K562 (cell line): ENCODE data around the gene RPS2. TPM values are rescaled to one million over a fixed set of nuclear protein-coding genes. Genes with fewer than 3 reads are reported as not detected.

Source experiments
- BMI1 ChIP-seq: fragments of 150-350 bp; IDR thresholded peaks from 2 replicates; pipeline ENCODE4 v1.6.1; 2014; ENCODE audit warnings: low read length
- BRF1 ChIP-seq: IDR thresholded peaks from 3 replicates; pipeline ENCODE4 v1.6.1; 2011; ENCODE audit warnings: borderline replicate concordance, mild to moderate bottlenecking; ENCODE audit not compliant: insufficient read length; ENCODE audit errors: extremely low read depth
- CCAR2 ChIP-seq: fragments of 200-400 bp; formaldehyde crosslinking; IDR thresholded peaks from 2 replicates; pipeline ENCODE4 v1.6.1; 2017; ENCODE audit warnings: mild to moderate bottlenecking, low read depth, low read length
- CREM ChIP-seq: IDR thresholded peaks from 2 replicates; pipeline ENCODE4 v1.6.1; 2014; ENCODE audit warnings: antibody characterized with exemption, low read depth
- E2F3 ChIP-seq: fragments of 250-450 bp; sonication (Bioruptor Pico); IDR thresholded peaks from 2 replicates; pipeline ENCODE4 v1.4.0; 2020; ENCODE audit warnings: mild to moderate bottlenecking
- FOXA3 ChIP-seq, 2 experiments: fragments of 450-650 bp in 1 of 2; sonication (generic) in 1 of 2; formaldehyde crosslinking; IDR thresholded peaks in 1 of 2; conservative IDR thresholded peaks in 1 of 2; 2 replicates each; pipeline versions ENCODE4 v1.4.0 to v1.8.0; 2020 to 2022; ENCODE audit warnings: mild to moderate bottlenecking in 2 of 2, missing genetic modification reagents in 1 of 2
- GABPB2 ChIP-seq: fragments of 250-450 bp; sonication (Bioruptor Pico); conservative IDR thresholded peaks from 2 replicates; pipeline ENCODE4 v1.5.1; 2021; ENCODE audit warnings: mild to moderate bottlenecking
- HDAC3 ChIP-seq: fragments of 450-650 bp; IDR thresholded peaks from 2 replicates; pipeline ENCODE4 v1.6.1; 2018; ENCODE audit warnings: borderline replicate concordance, mild to moderate bottlenecking, moderate library complexity; ENCODE audit not compliant: partially characterized antibody
- HDAC6 ChIP-seq: IDR thresholded peaks from 2 replicates; pipeline ENCODE4 v1.6.1; 2012; ENCODE audit warnings: low read depth, mild to moderate bottlenecking, control low read depth, inconsistent platforms, low read length, moderate library complexity
- MEF2D ChIP-seq: conservative IDR thresholded peaks from 2 replicates; pipeline ENCODE4 v1.6.1; 2016; ENCODE audit warnings: low read depth, missing genetic modification characterization, missing compliant biosample characterization
- NCOA1 ChIP-seq: fragments of 450-650 bp; IDR thresholded peaks from 2 replicates; pipeline ENCODE4 v1.6.1; 2016; ENCODE audit warnings: low read depth
- POLR2H ChIP-seq: IDR thresholded peaks from 2 replicates; pipeline ENCODE4 v1.6.1; 2016; ENCODE audit warnings: missing genetic modification characterization, low read depth, mild to moderate bottlenecking, control low read depth, missing compliant biosample characterization, moderate library complexity
- RBM25 ChIP-seq: fragments of 200-400 bp; formaldehyde crosslinking; IDR thresholded peaks from 2 replicates; pipeline ENCODE4 v1.6.1; 2018; ENCODE audit warnings: low read length, low read depth, moderate library complexity; ENCODE audit not compliant: severe bottlenecking
- TAF7 ChIP-seq: fragments of 450-650 bp; IDR thresholded peaks from 2 replicates; pipeline ENCODE4 v1.6.1; 2016; ENCODE audit warnings: missing genetic modification characterization, missing compliant biosample characterization
- TRIM28 ChIP-seq: fragments of 450-650 bp; IDR thresholded peaks from 2 replicates; pipeline ENCODE4 v1.6.1; 2017
- ZBTB7A ChIP-seq: IDR thresholded peaks from 2 replicates; pipeline ENCODE4 v1.6.1; 2011; ENCODE audit warnings: low read depth, mild to moderate bottlenecking, low read length, moderate library complexity, borderline replicate concordance; ENCODE audit not compliant: control insufficient read depth
- ZC3H8 ChIP-seq: fragments of 450-650 bp; IDR thresholded peaks from 2 replicates; pipeline ENCODE4 v1.6.1; 2017
- ZNF354B ChIP-seq: fragments of 250-450 bp; sonication (Bioruptor Pico); IDR thresholded peaks from 2 replicates; pipeline ENCODE4 v1.4.0; 2020
- ZNF77 ChIP-seq: fragments of 250-450 bp; sonication (Bioruptor Pico); IDR thresholded peaks from 2 replicates; pipeline ENCODE4 v1.5.0; 2020
- polyA plus RNA-seq, 8 experiments: library from polyadenylated mRNA; depleted of rRNA in 4 of 8; stranded (reverse) in 5 of 8; unstranded in 3 of 8; fragments of >200 nt; fragmentation: Nextera tagmentation in 2 of 8; fragmentation: Illumina TruSeq in 1 of 8; extraction: Ambion mirVana in 2 of 8; extraction: Trizol in 1 of 8; gene quantifications; 2 replicates each; pipeline versions ENCODE4 v1.2.1 to v1.2.3, GENCODE V29; 2011 to 2014; ENCODE audit warnings: inconsistent platforms in 1 of 8, missing spikeins in 1 of 8
- total RNA-seq, 7 experiments: library from RNA; depleted of rRNA in 6 of 7; stranded (reverse); fragments of >200 nt in 6 of 7; fragmentation: Illumina TruSeq in 2 of 7; extraction: Trizol in 2 of 7; gene quantifications; 2 replicates each; pipeline versions ENCODE4 v1.2.1 to v1.2.3, GENCODE V29; 2011 to 2021; ENCODE audit warnings: low replicate concordance in 1 of 7
- TF ChIP-seq, protein P1 (sequence below): sonication (generic); formaldehyde crosslinking; IDR thresholded peaks from 2 replicates; pipeline ENCODE4 v1.8.1; 2023; ENCODE audit warnings: missing genetic modification reagents, mild to moderate bottlenecking, borderline replicate concordance
- TF ChIP-seq, protein P2 (sequence below), 3 experiments: fragments of 200-800 bp in 1 of 3; sonication (Bioruptor generic) in 1 of 3; sonication (generic) in 1 of 3; formaldehyde crosslinking in 1 of 3; IDR thresholded peaks; 2 replicates each; pipeline versions ENCODE4 v1.6.1 to v1.8.0; 2016 to 2022; ENCODE audit warnings: mild to moderate bottlenecking in 2 of 3, missing compliant biosample characterization in 2 of 3, missing genetic modification characterization in 2 of 3, missing genetic modification reagents in 1 of 3
- TF ChIP-seq, protein P3 (sequence below): sonication (generic); formaldehyde crosslinking; IDR thresholded peaks from 2 replicates; pipeline ENCODE4 v1.8.1; 2023; ENCODE audit warnings: mild to moderate bottlenecking, missing genetic modification reagents, moderate library complexity

Gene RPS2
- total and polyA plus RNA-seq, 9 of the 15 experiments (the other 6 are each of a cell fraction or from before 2014, with no cell fraction given), result 834 to 4,794 (median 3,793) TPM

DNA sequence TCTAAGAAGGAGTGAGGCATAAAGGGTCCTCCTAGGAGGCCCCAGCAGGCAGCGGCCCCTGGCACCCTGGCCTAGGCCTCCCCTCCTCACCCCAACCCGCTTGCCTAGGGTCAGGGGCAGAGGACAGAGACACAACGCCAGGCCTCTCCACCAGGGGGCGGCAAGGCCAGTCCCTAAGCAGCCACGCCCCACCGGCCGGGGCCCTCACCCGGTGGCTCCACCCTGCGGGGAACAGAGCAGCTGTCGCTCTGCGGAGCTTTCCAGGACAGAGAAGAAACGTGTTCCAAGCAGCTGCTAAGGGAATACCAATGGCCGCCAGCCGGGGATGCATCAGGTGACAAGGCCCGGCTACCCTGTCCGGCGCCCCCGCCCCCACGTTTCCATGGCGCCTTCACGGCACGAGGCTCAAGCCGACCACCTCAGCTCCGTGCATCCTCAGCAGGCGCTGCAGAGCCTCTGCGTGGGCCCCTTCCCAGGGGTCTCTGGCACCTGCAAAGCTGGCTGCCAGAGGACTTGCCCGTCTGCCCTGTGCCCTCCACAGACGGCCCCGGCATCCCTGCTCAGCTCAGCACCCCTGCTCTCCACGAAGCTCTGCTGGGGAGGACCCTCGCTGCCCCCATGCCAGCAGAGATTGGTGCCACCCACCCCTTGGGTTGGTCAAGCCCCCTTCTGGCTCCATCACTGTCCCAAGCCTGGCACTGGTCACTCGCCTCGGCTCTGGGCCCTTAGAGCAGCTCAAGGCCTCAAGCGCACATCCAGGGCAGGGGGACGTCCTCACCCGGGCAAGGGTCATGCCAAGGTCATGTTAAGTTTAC lies 39.4 kb upstream of the RPS2 start (continued):
- TF ChIP-seq RBM25 (no peak), ZC3H8 (no peak), TRIM28 (peak; percentile 65; the same call in 1 of the 2 replicates), ZNF77 (CRISPR knock-in tag) (no peak), E2F3 (CRISPR knock-in tag) (no peak), MEF2D (tag) (no peak), HDAC3 (no peak), CCAR2 (no peak), ZNF354B (CRISPR knock-in tag) (no peak), BRF1 (no peak), POLR2H (tag) (no peak), CREM (peak; percentile 70), ZBTB7A (0 out of 2 replicates have a peak, but pooled peaks have one; percentile 31), BMI1 (no peak), GABPB2 (CRISPR knock-in tag) (no peak), NCOA1 (no peak), TAF7 (tag) (no peak), HDAC6 (no peak), FOXA3 (CRISPR knock-in tag; conservative IDR thresholded peaks at IDR 0.05 in 1 of 2, IDR thresholded peaks at IDR 0.05 in 1 of 2) (no peak)
- TF ChIP-seq, protein P1, sequence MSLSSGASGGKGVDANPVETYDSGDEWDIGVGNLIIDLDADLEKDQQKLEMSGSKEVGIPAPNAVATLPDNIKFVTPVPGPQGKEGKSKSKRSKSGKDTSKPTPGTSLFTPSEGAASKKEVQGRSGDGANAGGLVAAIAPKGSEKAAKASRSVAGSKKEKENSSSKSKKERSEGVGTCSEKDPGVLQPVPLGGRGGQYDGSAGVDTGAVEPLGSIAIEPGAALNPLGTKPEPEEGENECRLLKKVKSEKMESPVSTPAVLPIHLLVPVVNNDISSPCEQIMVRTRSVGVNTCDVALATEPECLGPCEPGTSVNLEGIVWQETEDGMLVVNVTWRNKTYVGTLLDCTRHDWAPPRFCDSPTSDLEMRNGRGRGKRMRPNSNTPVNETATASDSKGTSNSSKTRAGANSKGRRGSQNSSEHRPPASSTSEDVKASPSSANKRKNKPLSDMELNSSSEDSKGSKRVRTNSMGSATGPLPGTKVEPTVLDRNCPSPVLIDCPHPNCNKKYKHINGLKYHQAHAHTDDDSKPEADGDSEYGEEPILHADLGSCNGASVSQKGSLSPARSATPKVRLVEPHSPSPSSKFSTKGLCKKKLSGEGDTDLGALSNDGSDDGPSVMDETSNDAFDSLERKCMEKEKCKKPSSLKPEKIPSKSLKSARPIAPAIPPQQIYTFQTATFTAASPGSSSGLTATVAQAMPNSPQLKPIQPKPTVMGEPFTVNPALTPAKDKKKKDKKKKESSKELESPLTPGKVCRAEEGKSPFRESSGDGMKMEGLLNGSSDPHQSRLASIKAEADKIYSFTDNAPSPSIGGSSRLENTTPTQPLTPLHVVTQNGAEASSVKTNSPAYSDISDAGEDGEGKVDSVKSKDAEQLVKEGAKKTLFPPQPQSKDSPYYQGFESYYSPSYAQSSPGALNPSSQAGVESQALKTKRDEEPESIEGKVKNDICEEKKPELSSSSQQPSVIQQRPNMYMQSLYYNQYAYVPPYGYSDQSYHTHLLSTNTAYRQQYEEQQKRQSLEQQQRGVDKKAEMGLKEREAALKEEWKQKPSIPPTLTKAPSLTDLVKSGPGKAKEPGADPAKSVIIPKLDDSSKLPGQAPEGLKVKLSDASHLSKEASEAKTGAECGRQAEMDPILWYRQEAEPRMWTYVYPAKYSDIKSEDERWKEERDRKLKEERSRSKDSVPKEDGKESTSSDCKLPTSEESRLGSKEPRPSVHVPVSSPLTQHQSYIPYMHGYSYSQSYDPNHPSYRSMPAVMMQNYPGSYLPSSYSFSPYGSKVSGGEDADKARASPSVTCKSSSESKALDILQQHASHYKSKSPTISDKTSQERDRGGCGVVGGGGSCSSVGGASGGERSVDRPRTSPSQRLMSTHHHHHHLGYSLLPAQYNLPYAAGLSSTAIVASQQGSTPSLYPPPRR (CRISPR knock-in tag), result no peak; the same call in 1 of the 2 replicates
- TF ChIP-seq, protein P2, sequence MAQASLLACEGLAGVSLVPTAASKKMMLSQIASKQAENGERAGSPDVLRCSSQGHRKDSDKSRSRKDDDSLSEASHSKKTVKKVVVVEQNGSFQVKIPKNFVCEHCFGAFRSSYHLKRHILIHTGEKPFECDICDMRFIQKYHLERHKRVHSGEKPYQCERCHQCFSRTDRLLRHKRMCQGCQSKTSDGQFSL (CRISPR knock-in tag; IDR thresholded peaks at IDR 0.05), result no peak
- TF ChIP-seq, protein P2 (tag; IDR thresholded peaks at IDR 0.05), result no peak
- TF ChIP-seq, protein P3, sequence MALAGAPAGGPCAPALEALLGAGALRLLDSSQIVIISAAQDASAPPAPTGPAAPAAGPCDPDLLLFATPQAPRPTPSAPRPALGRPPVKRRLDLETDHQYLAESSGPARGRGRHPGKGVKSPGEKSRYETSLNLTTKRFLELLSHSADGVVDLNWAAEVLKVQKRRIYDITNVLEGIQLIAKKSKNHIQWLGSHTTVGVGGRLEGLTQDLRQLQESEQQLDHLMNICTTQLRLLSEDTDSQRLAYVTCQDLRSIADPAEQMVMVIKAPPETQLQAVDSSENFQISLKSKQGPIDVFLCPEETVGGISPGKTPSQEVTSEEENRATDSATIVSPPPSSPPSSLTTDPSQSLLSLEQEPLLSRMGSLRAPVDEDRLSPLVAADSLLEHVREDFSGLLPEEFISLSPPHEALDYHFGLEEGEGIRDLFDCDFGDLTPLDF (CRISPR knock-in tag), result no peak
